ENCODE measurements around the gene LRRC8B.
A peak's percentile ranks its signal among the peaks of the same experiment; 100 is the strongest.
"Not testable (repeated sequence)": the region's sequence is repeated elsewhere in the genome, so short reads cannot be mapped to it uniquely, and the experiment has no call there.

LRRC8B gene

GRCh38 chr1:89532866-89533265, 8.2 kb downstream of the LRRC8B start:
- Mint-ChIP-seq H3K36me3 (peaks cover 31% of the 10 kb centered on the region), H3K4me3 (peak overlapping the region; percentile 74), H3K9me3 (peaks cover 4% of the 10 kb centered on the region), H3K27ac (peak overlapping the region; percentile 85), H3K4me1 (peaks cover 74% of the 10 kb centered on the region), H3K27me3 (no peaks in the 10 kb centered on the region)

- H3K4me3 Mint-ChIP-seq, result no peak overlapping the region
- peaks cover 4% of the 10 kb centered on the region for H3K9me3 Mint-ChIP-seq
- H3K27ac Mint-ChIP-seq, result no peak overlapping the region
- peaks cover 90% of the 10 kb centered on the region for H3K4me1 Mint-ChIP-seq
- H3K36me3 Mint-ChIP-seq, result peaks cover 42% of the 10 kb centered on the region
- H3K27me3 Mint-ChIP-seq, result no peaks in the 10 kb centered on the region
These were observed 10.9 kb downstream of the LRRC8B start for GRCh38 chr1:89535537-89535936.

DNA sequence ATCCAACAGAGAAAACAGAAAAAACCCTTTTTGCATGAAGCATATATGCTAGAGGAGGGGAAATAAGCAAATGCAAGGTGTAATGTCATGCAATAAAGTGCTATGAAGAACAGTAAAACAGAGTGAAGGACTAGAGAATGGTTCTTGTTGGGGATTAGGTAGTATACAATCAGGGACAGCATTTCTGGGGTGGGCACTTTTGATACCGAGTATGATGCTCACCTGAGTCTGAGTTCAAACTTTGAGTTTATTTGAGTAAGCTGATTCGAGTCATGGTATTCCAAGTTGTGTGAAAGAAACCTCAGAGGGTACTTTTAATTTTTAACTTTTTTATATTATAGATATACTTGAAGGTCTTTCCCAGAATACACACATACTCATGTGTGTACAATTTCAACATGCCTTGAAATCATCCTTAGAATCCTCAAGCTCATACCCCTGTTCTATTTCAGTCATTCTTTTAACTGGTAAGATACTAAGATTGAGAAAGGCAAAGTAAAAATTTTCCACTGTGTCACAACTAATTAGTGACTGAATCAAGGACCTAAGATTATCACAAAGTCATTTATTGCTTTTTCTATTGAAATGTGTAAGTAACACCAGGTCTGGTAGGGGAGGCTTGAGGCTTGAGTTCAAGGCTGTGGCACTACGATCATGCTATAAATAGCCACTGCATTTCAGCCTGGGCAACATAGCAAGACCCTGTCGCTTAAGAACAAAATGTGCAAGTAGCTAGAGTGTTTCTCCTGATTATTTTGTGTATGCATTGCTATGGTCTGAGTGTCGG, 12.1 kb downstream of the LRRC8B start:
- H3K27me3 Mint-ChIP-seq, result no peaks in the 10 kb centered on the region
- peaks cover 87% of the 10 kb centered on the region for H3K4me1 Mint-ChIP-seq
- peak overlapping the region; percentile 95 for H3K27ac Mint-ChIP-seq
- H3K9me3 Mint-ChIP-seq, result peaks cover 4% of the 10 kb centered on the region
- peak overlapping the region; percentile 78 for H3K4me3 Mint-ChIP-seq
- H3K36me3 Mint-ChIP-seq, result peaks cover 44% of the 10 kb centered on the region

DNA sequence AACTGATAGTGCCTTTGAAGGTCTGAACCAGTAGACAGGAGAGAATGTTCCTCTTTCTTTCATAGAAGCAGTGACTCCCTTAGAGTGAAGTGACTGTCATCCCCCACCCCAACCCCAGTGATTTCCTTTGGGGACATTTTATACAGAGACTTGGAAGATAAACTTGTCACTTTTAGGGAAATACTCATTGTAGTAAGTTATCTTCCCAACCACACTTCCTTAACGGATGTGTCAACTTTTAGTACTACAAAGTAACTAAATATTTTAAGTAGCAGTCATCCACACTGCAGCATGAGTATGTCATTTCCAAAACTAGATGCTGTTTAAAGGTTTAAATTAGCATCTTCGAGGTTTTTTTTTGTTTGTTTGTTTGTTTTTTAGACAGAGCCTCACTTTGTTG, 13.7 kb downstream of the LRRC8B start:
- H3K9me3 Mint-ChIP-seq, result no peaks in the 10 kb centered on the region
- H3K4me1 Mint-ChIP-seq, result peaks cover 86% of the 10 kb centered on the region
- no peaks in the 10 kb centered on the region for H3K27me3 Mint-ChIP-seq
- H3K36me3 Mint-ChIP-seq, result peaks cover 38% of the 10 kb centered on the region
- H3K4me3 Mint-ChIP-seq, result peak overlapping the region; percentile 48
- peak overlapping the region; percentile 95 for H3K27ac Mint-ChIP-seq

GRCh38 chr1:89539128-89539527, 14.5 kb downstream of the LRRC8B start:
- H3K4me3 Mint-ChIP-seq, result peak overlapping the region; percentile 57
- peaks cover 82% of the 10 kb centered on the region for H3K4me1 Mint-ChIP-seq
- no peaks in the 10 kb centered on the region for H3K27me3 Mint-ChIP-seq
- no peaks in the 10 kb centered on the region for H3K9me3 Mint-ChIP-seq
- peak overlapping the region; percentile 92 for H3K27ac Mint-ChIP-seq
- H3K36me3 Mint-ChIP-seq, result peaks cover 39% of the 10 kb centered on the region

GRCh38 chr1:89540406-89540970, 15.9 kb downstream of the LRRC8B start:
- H3K9me3 Mint-ChIP-seq, result no peaks in the 10 kb centered on the region
- H3K36me3 Mint-ChIP-seq, result peaks cover 44% of the 10 kb centered on the region
- H3K27me3 Mint-ChIP-seq, result no peaks in the 10 kb centered on the region
- H3K4me1 Mint-ChIP-seq, result peaks cover 83% of the 10 kb centered on the region
- peak overlapping the region; percentile 83 for H3K4me3 Mint-ChIP-seq
- H3K27ac Mint-ChIP-seq, result peak overlapping the region; percentile 97

DNA sequence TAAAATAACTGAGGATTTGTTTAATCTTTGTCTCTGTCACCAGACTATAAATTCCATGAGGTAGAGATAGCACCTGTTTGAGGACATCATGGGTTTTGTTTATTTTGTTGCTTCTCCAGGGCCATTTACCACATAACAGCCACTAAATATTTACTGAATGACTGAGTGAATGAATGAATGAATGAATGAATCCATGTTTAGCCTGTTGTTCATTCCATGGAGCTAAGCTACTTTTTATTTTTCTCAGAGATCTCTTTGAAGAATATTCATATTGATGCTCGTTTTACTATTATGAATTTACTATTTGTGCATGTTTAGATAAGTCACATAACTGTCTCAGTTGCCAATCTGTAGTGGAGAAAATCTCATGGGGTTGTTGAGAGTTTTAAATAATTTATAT, 17.7 kb downstream of the LRRC8B start:
- Mint-ChIP-seq H3K27ac (peak overlapping the region; percentile 73), H3K36me3 (peaks cover 42% of the 10 kb centered on the region), H3K4me3 (peak overlapping the region; percentile 6)

DNA sequence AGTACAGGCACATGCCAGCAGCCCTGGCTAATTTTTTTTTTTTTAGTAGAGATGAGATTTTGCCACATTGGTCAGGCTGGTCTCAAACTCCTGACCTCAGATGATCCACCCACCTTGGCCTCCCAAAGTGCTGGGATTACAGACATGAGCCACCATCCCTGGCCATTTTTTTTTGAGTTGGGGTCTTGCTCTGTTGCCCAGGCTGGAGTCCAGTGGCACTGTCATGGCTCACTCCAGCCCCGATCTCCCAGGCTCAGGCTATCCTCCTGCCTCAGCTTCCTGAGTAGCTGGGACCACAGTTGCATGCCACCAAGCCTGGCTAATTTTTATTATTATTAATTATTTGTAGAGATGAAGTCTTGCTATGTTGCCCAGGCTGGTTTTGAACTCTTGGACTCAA, 19.0 kb downstream of the LRRC8B start:
- Mint-ChIP-seq H3K36me3 (peaks cover 39% of the 10 kb centered on the region), H3K4me1 (peaks cover 85% of the 10 kb centered on the region), H3K27ac (peak overlapping the region; percentile 87)
- H3K4me3 Mint-ChIP-seq, H3K9me3 Mint-ChIP-seq, H3K27me3 Mint-ChIP-seq: not testable (repeated sequence)

More for the DNA sequence above, 17.7 kb downstream of the LRRC8B start:
- Mint-ChIP-seq H3K4me1 (peaks cover 83% of the 10 kb centered on the region), H3K27me3 (no peaks in the 10 kb centered on the region), H3K9me3 (no peaks in the 10 kb centered on the region)

- no peaks in the 10 kb centered on the region for H3K9me3 Mint-ChIP-seq
- H3K27me3 Mint-ChIP-seq, result no peaks in the 10 kb centered on the region
- H3K36me3 Mint-ChIP-seq, result peaks cover 40% of the 10 kb centered on the region
- H3K27ac Mint-ChIP-seq, result peak overlapping the region; percentile 87
- H3K4me3 Mint-ChIP-seq, result peak overlapping the region; percentile 42
- H3K4me1 Mint-ChIP-seq, result peaks cover 89% of the 10 kb centered on the region
These were observed 20.8 kb downstream of the LRRC8B start for GRCh38 chr1:89545264-89546038.

GRCh38 chr1:89546082-89546889, 21.7 kb downstream of the LRRC8B start:
- no peaks in the 10 kb centered on the region for H3K27me3 Mint-ChIP-seq
- peaks cover 89% of the 10 kb centered on the region for H3K4me1 Mint-ChIP-seq
- peak overlapping the region; percentile 92 for H3K27ac Mint-ChIP-seq
- peak overlapping the region; percentile 42 for H3K4me3 Mint-ChIP-seq
- H3K9me3 Mint-ChIP-seq, result no peaks in the 10 kb centered on the region
- peaks cover 39% of the 10 kb centered on the region for H3K36me3 Mint-ChIP-seq

DNA sequence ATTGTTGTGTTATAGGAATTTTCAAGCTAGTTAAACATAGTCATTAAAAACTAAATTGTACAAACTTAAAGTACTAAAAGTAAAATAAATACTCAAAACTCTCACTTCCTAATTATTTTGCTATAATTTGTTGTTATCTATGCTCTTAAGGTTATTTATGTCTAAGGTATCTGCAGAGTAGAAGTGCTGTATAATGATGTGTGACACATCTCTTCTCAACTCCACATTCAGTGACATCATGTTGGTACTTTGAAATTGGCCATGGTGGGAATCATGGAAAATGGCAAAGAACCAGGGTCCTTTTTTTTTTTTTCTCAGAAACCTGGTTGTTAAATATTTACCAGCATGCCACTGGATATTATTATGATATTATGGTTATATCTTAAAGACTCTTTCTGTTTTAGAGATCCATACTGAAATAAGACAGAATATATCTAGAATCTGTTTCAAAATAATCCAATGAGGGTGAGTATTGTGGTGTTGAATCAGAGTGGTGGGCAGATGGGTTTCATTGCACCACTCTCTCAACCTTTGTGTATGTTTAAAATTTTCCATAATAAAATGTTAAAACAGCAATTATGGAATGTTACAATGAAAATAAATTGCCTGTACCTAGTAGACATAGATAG, 22.4 kb downstream of the LRRC8B start:
- H3K4me3 Mint-ChIP-seq, result peak overlapping the region; percentile 49

GRCh38 chr1:89547563-89548116, 23.0 kb downstream of the LRRC8B start:
- H3K27ac Mint-ChIP-seq, result peak overlapping the region; percentile 92
- H3K27me3 Mint-ChIP-seq, result no peaks in the 10 kb centered on the region
- peaks cover 36% of the 10 kb centered on the region for H3K36me3 Mint-ChIP-seq
- peak overlapping the region; percentile 51 for H3K4me3 Mint-ChIP-seq
- H3K4me1 Mint-ChIP-seq, result peaks cover 92% of the 10 kb centered on the region
- H3K9me3 Mint-ChIP-seq, result no peaks in the 10 kb centered on the region

More for the DNA sequence above, 22.4 kb downstream of the LRRC8B start:
- Mint-ChIP-seq H3K27ac (peak overlapping the region; percentile 92), H3K9me3 (no peaks in the 10 kb centered on the region), H3K27me3 (no peaks in the 10 kb centered on the region), H3K36me3 (peaks cover 36% of the 10 kb centered on the region), H3K4me1 (peaks cover 92% of the 10 kb centered on the region)

GRCh38 chr1:89548122-89548857, 23.7 kb downstream of the LRRC8B start:
- H3K27ac Mint-ChIP-seq, result peak overlapping the region; percentile 92
- peaks cover 93% of the 10 kb centered on the region for H3K4me1 Mint-ChIP-seq
- H3K27me3 Mint-ChIP-seq, result no peaks in the 10 kb centered on the region
- no peaks in the 10 kb centered on the region for H3K9me3 Mint-ChIP-seq
- H3K4me3 Mint-ChIP-seq, result peak overlapping the region; percentile 51
- peaks cover 36% of the 10 kb centered on the region for H3K36me3 Mint-ChIP-seq

- H3K36me3 Mint-ChIP-seq, result peaks cover 44% of the 10 kb centered on the region
- peak overlapping the region; percentile 78 for H3K27ac Mint-ChIP-seq
- no peaks in the 10 kb centered on the region for H3K9me3 Mint-ChIP-seq
- no peaks in the 10 kb centered on the region for H3K27me3 Mint-ChIP-seq
- H3K4me3 Mint-ChIP-seq, result no peak overlapping the region
- peaks cover 94% of the 10 kb centered on the region for H3K4me1 Mint-ChIP-seq
These were observed 26.4 kb downstream of the LRRC8B start for GRCh38 chr1:89550995-89551394.

Data from activated naive CD4-positive, alpha-beta T cell treated with anti-CD3 and anti-CD28 coated beads, Interleukin-2, amount 50 U/mL, for 24 hours (primary cell).